Measurements from ENCODE around the gene SLC4A2. TPM values are rescaled to one million over a fixed set of nuclear protein-coding genes. Genes with fewer than 3 reads are reported as not detected.
"Not testable (repeated sequence)": the region's sequence is repeated elsewhere in the genome, so short reads cannot be mapped to it uniquely, and the experiment has no call there.

The SLC4A2 gene, protein sequence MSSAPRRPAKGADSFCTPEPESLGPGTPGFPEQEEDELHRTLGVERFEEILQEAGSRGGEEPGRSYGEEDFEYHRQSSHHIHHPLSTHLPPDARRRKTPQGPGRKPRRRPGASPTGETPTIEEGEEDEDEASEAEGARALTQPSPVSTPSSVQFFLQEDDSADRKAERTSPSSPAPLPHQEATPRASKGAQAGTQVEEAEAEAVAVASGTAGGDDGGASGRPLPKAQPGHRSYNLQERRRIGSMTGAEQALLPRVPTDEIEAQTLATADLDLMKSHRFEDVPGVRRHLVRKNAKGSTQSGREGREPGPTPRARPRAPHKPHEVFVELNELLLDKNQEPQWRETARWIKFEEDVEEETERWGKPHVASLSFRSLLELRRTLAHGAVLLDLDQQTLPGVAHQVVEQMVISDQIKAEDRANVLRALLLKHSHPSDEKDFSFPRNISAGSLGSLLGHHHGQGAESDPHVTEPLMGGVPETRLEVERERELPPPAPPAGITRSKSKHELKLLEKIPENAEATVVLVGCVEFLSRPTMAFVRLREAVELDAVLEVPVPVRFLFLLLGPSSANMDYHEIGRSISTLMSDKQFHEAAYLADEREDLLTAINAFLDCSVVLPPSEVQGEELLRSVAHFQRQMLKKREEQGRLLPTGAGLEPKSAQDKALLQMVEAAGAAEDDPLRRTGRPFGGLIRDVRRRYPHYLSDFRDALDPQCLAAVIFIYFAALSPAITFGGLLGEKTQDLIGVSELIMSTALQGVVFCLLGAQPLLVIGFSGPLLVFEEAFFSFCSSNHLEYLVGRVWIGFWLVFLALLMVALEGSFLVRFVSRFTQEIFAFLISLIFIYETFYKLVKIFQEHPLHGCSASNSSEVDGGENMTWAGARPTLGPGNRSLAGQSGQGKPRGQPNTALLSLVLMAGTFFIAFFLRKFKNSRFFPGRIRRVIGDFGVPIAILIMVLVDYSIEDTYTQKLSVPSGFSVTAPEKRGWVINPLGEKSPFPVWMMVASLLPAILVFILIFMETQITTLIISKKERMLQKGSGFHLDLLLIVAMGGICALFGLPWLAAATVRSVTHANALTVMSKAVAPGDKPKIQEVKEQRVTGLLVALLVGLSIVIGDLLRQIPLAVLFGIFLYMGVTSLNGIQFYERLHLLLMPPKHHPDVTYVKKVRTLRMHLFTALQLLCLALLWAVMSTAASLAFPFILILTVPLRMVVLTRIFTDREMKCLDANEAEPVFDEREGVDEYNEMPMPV
- polyA plus RNA-seq (ENCODE audit: insufficient read length in 3 of 3): 10 to 100 TPM; 70.5 to 87.7 (median 73.5) TPM

GRCh38 chr7:151059367-151060112 lies at the start of gene SLC4A2:
Gene SLC4A2 (plus strand): TSS chr7:151059589. CDS start chr7:151061988, 2,399 bp downstream.
- DNase-seq (ENCODE audit: low read depth in 3 of 3, low spot score in 2 of 3): no peak

DNA sequence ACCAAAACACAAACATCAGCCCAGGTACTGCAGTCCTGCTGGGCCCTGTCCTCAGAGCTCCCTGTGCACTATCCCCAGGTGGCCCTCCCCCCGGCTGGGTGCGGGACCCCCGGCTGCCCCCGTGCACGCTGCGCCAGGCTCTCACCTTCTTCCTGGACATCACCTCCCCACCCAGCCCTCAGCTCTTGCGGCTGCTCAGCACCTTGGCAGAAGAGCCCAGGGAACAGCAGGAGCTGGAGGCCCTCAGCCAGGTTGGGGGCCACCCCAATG lies 49.4 kb upstream of the SLC4A2 start:
- no peak for DNase-seq (ENCODE audit: low read depth in 3 of 3, low spot score in 2 of 3)

GRCh38 chr7:151010307-151011096 lies 48.9 kb upstream of the SLC4A2 start:
- no peak for DNase-seq (ENCODE audit: low read depth in 3 of 3, low spot score in 2 of 3)

GRCh38 chr7:151011097-151011409 lies 48.3 kb upstream of the SLC4A2 start:
- DNase-seq (ENCODE audit: low read depth in 3 of 3, low spot score in 2 of 3): no peak

DNA sequence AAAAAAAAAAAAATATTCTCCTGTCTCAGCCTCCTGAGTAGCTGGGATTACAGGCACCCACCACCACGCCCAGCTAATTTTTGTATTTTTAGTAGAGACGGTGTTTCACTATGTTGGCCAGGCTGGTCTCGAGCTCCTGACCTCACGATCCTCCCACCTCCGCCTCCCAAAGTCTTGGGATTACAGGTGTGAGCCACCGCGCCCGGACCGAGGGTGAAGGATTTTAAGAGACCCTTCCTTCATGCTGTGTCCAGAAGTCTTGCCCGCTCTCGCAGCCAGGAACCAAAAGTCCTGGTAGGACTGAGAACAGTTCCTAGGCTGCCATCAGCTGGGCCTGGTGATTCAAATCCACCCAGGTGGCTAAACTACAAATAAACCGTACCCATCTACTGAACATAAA lies 47.8 kb upstream of the SLC4A2 start:
- DNase-seq (ENCODE audit: low read depth in 3 of 3, low spot score in 2 of 3): not testable (repeated sequence)

DNA sequence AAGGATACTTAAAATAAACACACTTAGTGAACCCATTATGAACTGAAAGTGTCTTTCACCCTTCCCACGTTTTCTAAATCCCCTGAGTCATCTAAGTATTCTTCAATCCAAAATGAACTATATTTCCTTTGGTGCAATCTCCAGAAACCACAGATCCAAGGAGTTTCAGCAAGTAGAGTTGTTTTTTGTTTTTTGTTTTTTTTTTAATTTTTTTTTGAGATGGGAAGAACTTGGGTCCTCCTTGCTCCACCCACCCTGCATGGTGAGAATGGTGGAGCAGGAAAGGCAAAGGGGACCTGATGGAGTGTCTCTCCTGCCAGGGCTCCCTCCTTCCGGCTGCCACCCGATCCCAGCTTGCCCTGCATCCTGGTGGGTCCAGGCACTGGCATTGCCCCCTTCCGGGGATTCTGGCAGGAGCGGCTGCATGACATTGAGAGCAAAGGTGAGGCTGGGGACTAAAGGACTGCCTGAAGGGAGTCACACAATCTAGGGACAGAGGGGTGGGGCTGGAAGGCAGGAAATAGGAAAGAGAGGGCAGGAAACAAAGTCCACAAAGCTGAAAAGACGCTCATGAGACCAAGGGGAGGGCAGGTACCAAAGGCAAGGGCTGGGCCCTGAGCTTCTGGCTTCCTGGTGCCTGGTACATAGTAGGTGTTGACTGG lies 47.2 kb upstream of the SLC4A2 start:
- no peak for DNase-seq (ENCODE audit: low read depth in 3 of 3, low spot score in 2 of 3)

GRCh38 chr7:151012911-151013347 lies 46.5 kb upstream of the SLC4A2 start:
- no peak for DNase-seq (ENCODE audit: low read depth in 3 of 3, low spot score in 2 of 3)

- DNase-seq (ENCODE audit: low read depth in 3 of 3, low spot score in 2 of 3): no peak
Measured at GRCh38 chr7:151013356-151013732, 46.0 kb upstream of the SLC4A2 start.

GRCh38 chr7:151013733-151014497 lies 45.5 kb upstream of the SLC4A2 start:
- peak in 2 of 3 donors; percentile 69 to 72 for DNase-seq (ENCODE audit: low read depth in 3 of 3, low spot score in 2 of 3)

GRCh38 chr7:151014950-151015349 lies 44.4 kb upstream of the SLC4A2 start:
- no peak for DNase-seq (ENCODE audit: low read depth in 3 of 3, low spot score in 2 of 3)

- DNase-seq (ENCODE audit: low read depth in 3 of 3, low spot score in 2 of 3): no peak
Measured at GRCh38 chr7:151015967-151016366, 43.4 kb upstream of the SLC4A2 start.

- DNase-seq (ENCODE audit: low read depth in 3 of 3, low spot score in 2 of 3): no peak
Measured at GRCh38 chr7:151016505-151016904, 42.9 kb upstream of the SLC4A2 start.

DNA sequence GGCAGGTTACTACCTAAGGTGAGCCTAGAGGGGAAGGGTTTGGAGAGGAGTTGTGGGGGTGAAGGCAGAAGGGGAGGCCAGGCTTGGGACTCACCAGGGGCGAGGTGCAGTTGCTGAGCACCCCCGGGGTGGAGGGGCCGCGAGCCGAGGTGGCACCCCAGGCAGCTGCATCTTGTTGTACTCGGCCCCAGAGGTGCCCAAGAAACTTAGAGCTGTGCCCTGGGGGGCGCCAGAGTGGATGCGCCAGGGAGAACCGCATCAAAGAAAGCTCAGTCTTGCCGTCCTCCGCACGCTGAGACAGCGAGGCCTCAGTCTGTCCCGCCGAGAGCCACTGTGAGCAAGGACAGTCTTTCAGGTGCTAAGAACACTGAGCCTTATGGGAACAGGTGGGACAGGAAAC lies 42.4 kb upstream of the SLC4A2 start:
- no peak for DNase-seq (ENCODE audit: low read depth in 3 of 3, low spot score in 2 of 3)

- DNase-seq (ENCODE audit: low read depth in 3 of 3, low spot score in 2 of 3): no peak
Measured at GRCh38 chr7:151017370-151017952, 41.9 kb upstream of the SLC4A2 start.

DNA sequence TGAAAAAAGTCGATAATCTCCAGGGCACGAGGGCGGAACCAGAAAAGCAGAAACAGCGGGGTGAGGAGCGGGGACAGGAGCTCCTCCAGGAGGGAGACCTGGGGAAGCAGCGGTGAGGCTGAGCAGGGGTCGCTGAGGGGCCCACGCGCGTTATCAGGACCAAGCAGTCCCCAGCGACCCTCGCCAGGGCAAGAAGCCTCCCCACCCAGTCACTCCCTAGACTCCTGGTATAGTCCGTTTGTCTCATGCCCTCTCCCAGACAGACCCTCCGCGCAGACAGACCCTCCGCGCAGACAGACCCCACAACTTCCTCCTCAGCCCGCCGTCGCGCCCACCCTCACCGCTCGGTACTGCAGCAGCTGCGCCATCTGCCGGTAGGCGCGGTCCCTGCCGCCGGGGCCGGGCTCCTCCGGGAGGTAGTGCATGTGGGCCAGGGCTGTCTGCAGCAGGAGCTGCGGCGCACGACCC lies 41.4 kb upstream of the SLC4A2 start:
- DNase-seq (ENCODE audit: low read depth in 3 of 3, low spot score in 2 of 3): no peak

- no peak for DNase-seq (ENCODE audit: low read depth in 3 of 3, low spot score in 2 of 3)
Measured at GRCh38 chr7:151018421-151019129, 40.8 kb upstream of the SLC4A2 start.

DNA sequence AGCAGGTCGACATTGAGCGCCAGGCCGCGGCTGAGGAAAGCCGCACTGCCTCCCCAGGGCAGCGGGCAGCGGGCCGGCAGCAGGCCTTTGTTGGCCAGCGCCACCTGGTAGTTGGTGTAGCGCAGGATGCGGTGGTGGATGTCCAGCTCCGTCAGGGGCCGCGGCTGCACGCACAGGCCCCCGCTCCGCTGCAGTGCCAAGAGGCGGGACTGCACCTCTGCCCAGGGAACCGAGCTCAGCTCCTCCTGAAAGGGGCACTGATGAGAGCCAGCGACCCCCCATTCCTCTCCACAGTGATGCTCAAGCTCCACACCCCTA lies 40.3 kb upstream of the SLC4A2 start:
- DNase-seq (ENCODE audit: low read depth in 3 of 3, low spot score in 2 of 3): no peak

DNA sequence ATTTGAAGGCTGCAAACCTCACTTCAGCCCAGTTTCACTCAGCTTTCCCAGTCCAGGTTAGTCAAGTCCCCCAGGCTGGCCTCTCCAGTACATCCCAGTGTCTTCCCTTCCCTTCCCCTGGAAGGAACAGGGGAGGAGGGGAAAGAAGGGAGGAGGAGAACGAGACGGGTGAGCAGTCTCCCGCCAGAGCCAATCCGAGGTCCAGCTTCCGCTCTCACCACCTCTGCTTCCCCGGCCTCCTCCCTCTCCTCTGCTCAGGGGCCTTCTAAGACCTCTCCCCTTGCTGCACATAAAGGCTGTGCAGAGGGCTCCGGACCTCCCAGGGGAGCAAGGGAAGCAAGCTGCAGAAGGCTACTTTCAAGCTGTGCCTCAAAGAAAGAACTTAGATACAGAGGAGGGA lies 39.2 kb upstream of the SLC4A2 start:
- DNase-seq (ENCODE audit: low read depth in 3 of 3, low spot score in 2 of 3): no peak

Measured in right renal cortex interstitium (tissue), 3 donors.